Skeletal muscle satellite cell (primary cell): Measurements from ENCODE around the gene TRIM67. TPM values are rescaled to one million over a fixed set of nuclear protein-coding genes. Genes with fewer than 3 reads are reported as not detected.
"Not testable (repeated sequence)": the region's sequence is repeated elsewhere in the genome, so short reads cannot be mapped to it uniquely, and the experiment has no call there.

Experiments used
- H3K27me3 ChIP-seq: 2 replicates; pipeline ENCODE4 v1.7.0; 2013; ENCODE audit warnings: low read length; ENCODE audit not compliant: control insufficient read depth, insufficient read depth
- H3K36me3 ChIP-seq: 2 replicates; pipeline ENCODE4 v1.7.0; 2013; ENCODE audit warnings: mild to moderate bottlenecking, control low read depth, low read length; ENCODE audit not compliant: insufficient read depth
- H3K4me1 ChIP-seq: 2 replicates; pipeline ENCODE4 v1.7.0; 2013; ENCODE audit warnings: low read length; ENCODE audit not compliant: control insufficient read depth, insufficient read depth
- H3K4me2 ChIP-seq: 2 replicates; pipeline ENCODE4 v1.7.0; 2013; ENCODE audit warnings: mild to moderate bottlenecking, low read length
- H3K4me3 ChIP-seq: 2 replicates; pipeline ENCODE4 v1.7.0; 2013; ENCODE audit warnings: low read length
- H3K9ac ChIP-seq: 2 replicates; pipeline ENCODE4 v1.7.0; 2013; ENCODE audit warnings: mild to moderate bottlenecking, low read depth, low read length, moderate library complexity
- H3K9me3 ChIP-seq: replicated peaks from 2 replicates; pipeline ENCODE4 v1.7.0; 2013; ENCODE audit warnings: mild to moderate bottlenecking, control low read depth, low read length
- total RNA-seq: library from RNA; depleted of rRNA; stranded (reverse); fragments of >200 nt; gene quantifications from 2 replicates; pipeline ENCODE4 v1.2.3, GENCODE V29; 2012; rRNA removed

Gene TRIM67
- total RNA-seq: not detected in 2 replicates

DNA sequence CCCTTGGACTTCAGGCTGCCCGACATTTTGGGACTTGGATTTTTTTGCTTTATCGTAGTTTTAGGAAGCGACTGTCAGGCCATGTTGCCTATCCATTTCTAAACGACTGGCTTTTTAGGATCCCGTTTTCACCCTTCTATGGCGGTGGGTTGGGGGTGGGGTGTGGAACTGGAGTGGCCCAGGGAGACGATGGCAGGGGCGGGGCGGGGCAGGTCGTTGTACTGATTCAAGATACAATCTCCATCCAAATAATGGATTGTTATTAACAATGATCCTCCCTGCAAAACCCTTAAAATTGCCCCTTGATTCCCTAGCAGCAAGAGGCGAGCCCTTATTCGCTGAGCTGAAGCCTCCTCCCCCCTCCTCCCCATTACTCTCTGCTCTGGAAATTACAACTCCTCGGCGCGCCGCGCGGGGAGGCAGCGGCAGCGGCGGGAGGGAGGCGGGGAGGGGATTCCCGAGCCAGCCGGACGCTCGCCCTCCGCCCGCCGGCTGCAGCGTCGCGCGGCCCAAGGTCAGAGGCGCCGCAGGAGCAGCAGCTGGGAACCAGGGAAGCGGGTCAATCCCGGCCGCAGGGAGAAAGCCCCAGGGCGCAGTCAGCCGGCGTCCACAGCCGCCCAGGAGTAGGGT, at the start of gene TRIM67:
Gene TRIM67 (plus strand): TSS at position 392 of the 630 bp plus-strand sequence. CDS start 912 bp downstream, outside the sequence.
- Histone ChIP-seq H3K36me3 (no peaks in the 10 kb centered on the region), H3K9ac (no peak within 1 kb of the TSS), H3K9me3 (no peaks in the 10 kb centered on the region), H3K4me2 (peak within 1 kb of the TSS; percentile 84), H3K27me3 (peaks cover 65% of the 10 kb centered on the region), H3K4me1 (peaks cover 20% of the 10 kb centered on the region), H3K4me3 (peak within 1 kb of the TSS; percentile 61)

DNA sequence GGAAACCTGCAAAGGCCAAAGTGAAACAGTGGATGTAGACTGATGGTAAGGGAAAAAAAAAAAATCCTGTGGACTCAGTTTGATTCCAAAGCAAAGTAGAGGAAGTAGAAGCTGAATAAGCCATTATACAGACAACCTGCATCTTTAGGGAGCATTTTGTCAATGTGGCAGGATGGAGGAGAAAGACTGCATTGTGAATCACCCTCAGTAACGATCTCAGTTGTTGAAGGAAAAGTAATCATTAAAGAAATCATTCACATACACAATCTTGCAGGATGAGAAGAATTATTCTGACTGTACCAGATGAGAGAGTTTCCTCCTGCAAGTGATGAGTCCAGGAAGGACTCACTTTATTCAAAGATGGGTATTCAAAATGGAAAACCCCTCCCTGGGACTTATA, 45.1 kb upstream of the TRIM67 start:
- H3K4me2 ChIP-seq: no peak overlapping the region
- no peaks in the 10 kb centered on the region for H3K36me3 ChIP-seq
- no peaks in the 10 kb centered on the region for H3K4me1 ChIP-seq
- peaks cover 12% of the 10 kb centered on the region for H3K27me3 ChIP-seq
- H3K9me3 ChIP-seq: no peaks in the 10 kb centered on the region
- no peak overlapping the region for H3K4me3 ChIP-seq
- no peak overlapping the region for H3K9ac ChIP-seq

DNA sequence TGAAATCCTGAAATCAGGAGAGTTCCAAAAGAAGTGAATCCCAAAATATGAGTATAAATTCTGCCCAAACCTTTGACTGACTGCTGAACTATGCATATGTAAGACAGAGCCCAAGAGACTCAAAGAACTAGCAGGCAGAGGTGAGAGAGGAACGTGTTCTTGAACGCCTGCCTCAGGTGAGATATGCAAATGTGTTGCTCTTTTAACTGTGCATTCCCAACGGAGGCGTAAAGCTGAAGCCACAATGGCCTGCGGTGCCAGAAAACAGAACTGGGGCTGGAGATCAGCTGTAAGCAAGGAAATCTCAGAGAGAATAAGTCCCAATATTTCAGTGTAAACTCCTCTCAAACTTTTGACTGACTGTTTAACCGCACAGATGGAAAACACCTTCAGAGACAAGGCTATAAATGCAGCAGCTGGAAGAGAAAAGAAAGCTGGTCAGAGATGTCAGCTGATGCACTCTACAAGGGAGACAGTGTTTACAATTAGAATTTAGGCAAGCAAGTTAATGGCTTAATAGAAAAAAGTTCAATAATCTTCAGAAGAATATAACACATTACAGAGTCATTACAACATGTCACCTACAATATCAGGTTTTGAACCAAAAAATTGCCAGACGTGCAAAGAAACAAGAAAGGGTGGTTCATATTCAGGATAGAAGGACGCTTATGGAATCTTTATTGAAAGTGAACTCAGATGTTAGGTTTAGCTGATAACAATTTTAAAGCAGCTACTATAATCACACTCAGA, 43.0 kb upstream of the TRIM67 start:
- H3K36me3 ChIP-seq: no peaks in the 10 kb centered on the region
- no peaks in the 10 kb centered on the region for H3K9me3 ChIP-seq
- H3K4me2 ChIP-seq: no peak overlapping the region
- H3K9ac ChIP-seq: no peak overlapping the region
- H3K4me3 ChIP-seq: no peak overlapping the region
- no peaks in the 10 kb centered on the region for H3K4me1 ChIP-seq
- no peaks in the 10 kb centered on the region for H3K27me3 ChIP-seq

DNA sequence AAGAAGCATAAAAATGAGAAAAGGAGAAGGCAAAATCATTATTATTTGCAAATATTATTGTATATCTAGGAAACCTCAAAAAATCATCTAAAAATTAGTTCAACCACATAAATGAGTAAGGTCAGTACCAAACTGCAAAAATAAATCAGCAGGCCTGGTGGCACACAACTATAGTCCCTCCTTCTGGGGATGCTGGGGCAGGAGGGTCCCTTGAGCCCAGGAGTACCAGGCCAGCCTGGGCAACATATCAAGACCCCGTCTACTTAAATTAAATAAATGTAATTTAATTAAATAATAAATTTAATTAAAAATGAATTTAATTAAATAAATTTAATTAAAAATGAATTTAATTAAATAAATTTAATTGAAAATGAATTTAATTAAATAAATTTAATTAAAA, 40.3 kb upstream of the TRIM67 start:
- Histone ChIP-seq H3K4me1 (no peaks in the 10 kb centered on the region), H3K4me2 (no peak overlapping the region), H3K4me3 (no peak overlapping the region), H3K9me3 (no peaks in the 10 kb centered on the region), H3K36me3 (no peaks in the 10 kb centered on the region), H3K27me3 (no peaks in the 10 kb centered on the region), H3K9ac (no peak overlapping the region)

DNA sequence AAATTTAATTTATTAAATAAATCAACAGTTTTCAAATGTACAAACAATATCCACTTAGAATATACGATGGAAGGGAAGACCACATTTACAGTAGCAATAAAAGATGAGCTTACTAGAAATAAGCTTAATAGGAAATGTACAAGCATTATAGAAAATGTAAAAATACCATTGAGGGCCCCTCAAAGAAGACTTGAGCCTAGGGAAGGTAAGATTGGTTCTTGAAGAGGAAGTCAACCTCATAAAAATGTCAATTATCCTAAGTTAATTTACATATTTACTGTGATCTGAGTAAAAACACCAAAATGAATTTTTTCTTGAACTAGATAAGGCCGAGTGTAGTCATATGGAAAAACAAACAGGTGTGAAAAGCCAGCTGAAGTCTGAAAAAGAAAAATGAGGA, 39.7 kb upstream of the TRIM67 start:
- H3K4me3 ChIP-seq: no peak overlapping the region
- H3K36me3 ChIP-seq: no peaks in the 10 kb centered on the region
- H3K9me3 ChIP-seq: no peaks in the 10 kb centered on the region
- H3K4me2 ChIP-seq: no peak overlapping the region
- H3K27me3 ChIP-seq: no peaks in the 10 kb centered on the region
- no peaks in the 10 kb centered on the region for H3K4me1 ChIP-seq
- H3K9ac ChIP-seq: no peak overlapping the region

DNA sequence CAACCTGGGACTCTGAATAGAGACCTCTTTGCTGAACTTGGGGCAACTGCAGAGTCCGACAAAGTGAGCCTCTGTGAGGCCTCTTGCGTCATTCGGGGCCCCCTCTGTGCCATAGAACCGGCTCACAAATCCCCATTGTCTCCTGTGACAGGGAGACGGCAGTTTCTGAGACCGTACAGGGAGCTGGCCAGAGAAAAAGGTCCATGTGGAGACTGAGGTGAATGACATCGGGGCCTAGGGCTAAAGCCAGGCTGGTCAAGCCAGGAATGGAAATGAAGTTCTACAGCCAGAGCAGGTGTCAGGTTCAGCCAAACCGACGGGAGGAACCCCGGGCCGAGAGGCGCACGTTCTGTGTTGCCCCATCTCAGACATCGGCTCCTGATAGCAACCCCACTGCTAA, 37.1 kb upstream of the TRIM67 start:
- no peaks in the 10 kb centered on the region for H3K9me3 ChIP-seq
- no peaks in the 10 kb centered on the region for H3K36me3 ChIP-seq
- no peak overlapping the region for H3K4me3 ChIP-seq
- no peak overlapping the region for H3K9ac ChIP-seq
- H3K27me3 ChIP-seq: no peaks in the 10 kb centered on the region
- H3K4me2 ChIP-seq: no peak overlapping the region
- no peaks in the 10 kb centered on the region for H3K4me1 ChIP-seq

DNA sequence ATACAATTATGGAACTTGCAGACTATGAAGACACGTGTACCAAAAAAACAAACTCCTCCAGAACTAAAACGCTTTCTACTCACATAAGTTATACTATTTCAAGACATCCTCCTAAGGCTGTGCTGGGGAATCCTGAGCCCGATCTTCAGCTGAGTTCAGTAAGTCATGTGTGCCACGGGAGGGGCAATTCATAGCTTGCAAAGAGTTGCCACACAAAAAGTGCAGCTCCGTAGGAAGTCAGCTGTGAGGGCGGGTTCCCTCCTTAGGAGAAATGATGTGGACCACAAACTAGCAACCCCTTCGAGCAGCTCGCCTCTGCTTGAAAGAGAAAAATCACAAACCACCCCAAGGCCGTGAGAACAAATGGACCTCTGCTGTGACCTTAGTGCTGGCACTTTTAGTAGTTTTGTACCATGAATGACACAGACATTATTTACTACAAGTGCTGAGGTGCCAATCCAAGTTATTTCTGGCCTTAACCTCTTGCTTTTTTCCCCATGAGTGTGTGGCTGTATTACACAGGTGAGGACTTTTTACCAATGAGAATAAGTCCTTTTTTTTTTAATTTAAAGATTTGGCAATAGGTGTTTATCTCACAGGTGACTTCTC, 35.8 kb upstream of the TRIM67 start:
- Histone ChIP-seq H3K4me2 (no peak overlapping the region), H3K9ac (no peak overlapping the region), H3K4me3 (no peak overlapping the region), H3K9me3 (no peaks in the 10 kb centered on the region), H3K27me3 (no peaks in the 10 kb centered on the region), H3K36me3 (no peaks in the 10 kb centered on the region), H3K4me1 (no peaks in the 10 kb centered on the region)

DNA sequence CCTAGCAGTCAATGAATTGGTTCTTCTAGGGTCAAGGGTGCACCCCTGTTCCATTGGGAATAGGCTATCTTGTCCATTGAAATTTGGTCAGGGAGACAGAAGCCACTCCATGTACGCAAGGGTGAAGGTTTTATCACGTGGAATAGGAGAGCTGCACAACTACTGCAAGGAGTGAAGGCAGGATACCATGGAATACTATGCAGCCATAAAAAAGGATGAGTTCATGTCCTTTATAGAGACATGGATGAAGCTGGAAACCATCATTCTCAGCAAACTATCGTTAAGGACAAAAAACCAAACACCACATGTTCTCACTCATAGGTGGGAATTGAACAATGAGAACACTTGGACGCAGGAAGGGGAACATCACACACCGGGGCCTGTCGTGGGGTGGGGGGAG, 34.8 kb upstream of the TRIM67 start:
- not testable (repeated sequence) for H3K36me3 ChIP-seq, H3K4me3 ChIP-seq, H3K9me3 ChIP-seq, H3K27me3 ChIP-seq, H3K4me1 ChIP-seq, H3K4me2 ChIP-seq, H3K9ac ChIP-seq

DNA sequence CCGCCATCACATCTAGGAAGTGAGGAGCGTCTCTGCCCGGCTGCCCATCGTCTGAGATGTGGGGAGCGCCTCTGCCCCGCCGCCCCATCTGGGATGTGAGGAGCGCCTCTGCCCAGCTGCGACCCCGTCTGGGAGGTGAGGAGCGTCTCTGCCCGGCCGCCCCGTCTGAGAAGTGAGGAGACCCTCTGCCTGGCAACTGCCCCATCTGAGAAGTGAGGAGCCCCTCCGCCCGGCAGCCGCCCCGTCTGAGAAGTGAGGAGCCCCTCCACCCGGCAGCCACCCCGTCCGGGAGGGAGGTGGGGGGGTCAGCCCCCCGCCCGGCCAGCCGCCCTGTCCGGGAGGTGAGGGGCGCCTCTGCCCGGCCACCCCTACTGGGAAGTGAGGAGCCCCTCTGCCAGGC, 33.4 kb upstream of the TRIM67 start:
- not testable (repeated sequence) for H3K27me3 ChIP-seq, H3K9me3 ChIP-seq, H3K9ac ChIP-seq, H3K4me3 ChIP-seq, H3K4me1 ChIP-seq, H3K36me3 ChIP-seq, H3K4me2 ChIP-seq

DNA sequence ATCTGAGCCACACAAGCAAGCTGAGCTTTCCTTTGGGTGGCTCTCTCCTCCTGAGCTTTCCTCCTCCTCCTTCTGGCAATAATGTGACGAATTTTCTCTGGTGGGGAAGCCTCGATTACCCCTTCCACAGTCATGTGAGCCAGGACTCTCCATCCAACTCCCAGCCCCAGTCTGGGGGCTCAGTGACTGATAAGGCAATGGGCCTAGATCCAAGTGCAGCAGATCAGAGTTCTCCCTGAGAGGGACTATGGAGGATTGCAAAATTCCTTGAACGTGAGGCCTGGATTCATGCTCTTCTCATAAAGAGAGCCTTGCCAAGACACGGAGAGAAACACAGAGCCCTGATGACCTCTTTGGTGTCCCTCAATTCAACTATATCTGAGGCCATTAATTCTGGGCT, 31.3 kb upstream of the TRIM67 start:
- H3K4me1 ChIP-seq: no peaks in the 10 kb centered on the region
- no peaks in the 10 kb centered on the region for H3K27me3 ChIP-seq
- no peak overlapping the region for H3K4me3 ChIP-seq
- no peaks in the 10 kb centered on the region for H3K9me3 ChIP-seq
- H3K9ac ChIP-seq: no peak overlapping the region
- no peak overlapping the region for H3K4me2 ChIP-seq
- no peaks in the 10 kb centered on the region for H3K36me3 ChIP-seq

DNA sequence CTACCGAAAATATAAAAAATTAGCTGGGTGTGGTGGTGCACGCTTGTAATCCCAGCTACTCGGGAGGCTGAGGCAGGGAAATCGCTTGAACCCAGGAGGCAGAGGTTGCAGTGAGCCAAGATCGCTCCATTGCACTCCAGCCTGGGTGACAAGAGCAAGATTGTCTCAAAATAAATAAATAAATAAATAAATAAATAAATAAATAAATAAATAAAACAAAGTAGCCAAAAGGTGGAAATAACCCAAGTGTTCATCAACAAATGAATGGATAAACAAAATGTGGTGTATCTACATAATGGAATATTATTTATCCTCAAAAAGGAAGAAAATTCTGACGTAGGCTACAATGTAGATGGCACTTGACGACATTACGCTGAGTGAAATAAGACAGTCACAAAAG, 29.3 kb upstream of the TRIM67 start:
- H3K4me3 ChIP-seq, H3K27me3 ChIP-seq, H3K9ac ChIP-seq, H3K9me3 ChIP-seq, H3K4me2 ChIP-seq, H3K4me1 ChIP-seq, H3K36me3 ChIP-seq: not testable (repeated sequence)

DNA sequence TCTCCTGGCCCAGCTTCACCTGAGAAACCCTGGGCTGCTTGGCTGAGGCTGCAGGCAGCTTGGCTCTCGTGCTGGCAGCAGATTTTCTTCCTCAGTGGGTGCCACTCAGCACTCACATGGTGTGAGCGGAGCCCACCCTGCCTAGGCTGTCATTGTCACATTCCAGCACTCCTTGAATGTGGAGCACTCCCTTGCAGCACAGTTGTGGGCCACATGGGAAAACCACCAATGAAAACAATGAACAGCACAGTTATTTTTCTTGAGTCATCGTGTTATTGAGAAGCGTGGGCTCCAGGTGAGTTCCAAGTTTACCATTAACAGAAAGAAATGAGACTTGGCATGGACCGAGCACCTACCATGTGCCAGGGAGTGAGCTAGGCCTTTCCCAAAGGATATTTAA, 27.2 kb upstream of the TRIM67 start:
- no peaks in the 10 kb centered on the region for H3K9me3 ChIP-seq
- no peak overlapping the region for H3K4me3 ChIP-seq
- H3K9ac ChIP-seq: no peak overlapping the region
- peaks cover 4% of the 10 kb centered on the region for H3K4me1 ChIP-seq
- no peaks in the 10 kb centered on the region for H3K27me3 ChIP-seq
- no peak overlapping the region for H3K4me2 ChIP-seq
- no peaks in the 10 kb centered on the region for H3K36me3 ChIP-seq
